Right kidney (tissue), 9 donors: ENCODE measurements around the gene CMTM6.
"Not testable (repeated sequence)": the region's sequence is repeated elsewhere in the genome, so short reads cannot be mapped to it uniquely, and the experiment has no call there.

Experiments
- DNase-seq: peaks from one replicate; pipeline ENCODE4 v3.0.0-alpha.2; 2016
- long read RNA-seq, 8 donors: transcript quantifications; one replicate each; lab custom pipeline, GENCODE V29; 2026

The CMTM6 gene, protein sequence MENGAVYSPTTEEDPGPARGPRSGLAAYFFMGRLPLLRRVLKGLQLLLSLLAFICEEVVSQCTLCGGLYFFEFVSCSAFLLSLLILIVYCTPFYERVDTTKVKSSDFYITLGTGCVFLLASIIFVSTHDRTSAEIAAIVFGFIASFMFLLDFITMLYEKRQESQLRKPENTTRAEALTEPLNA
- long read RNA-seq, donor 1, transcript CMTM6-201 (4 exons, 3,863 nt), result major isoform, 25 of 25 reads
- long read RNA-seq, donor 1, partial matches to known transcripts, result 0 of 25 reads
- long read RNA-seq, donor 1, other reads (novel, unspliced or antisense), result 0 of 25 reads
- long read RNA-seq, donor 2, transcript CMTM6-201 (4 exons, 3,863 nt), result major isoform, 15 of 15 reads
- long read RNA-seq, donor 2, partial matches to known transcripts, result 0 of 15 reads
- long read RNA-seq, donor 2, other reads (novel, unspliced or antisense), result 0 of 15 reads
- long read RNA-seq, donor 3, transcript CMTM6-201 (4 exons, 3,863 nt), result major isoform, 15 of 16 reads
- long read RNA-seq, donor 3, partial matches to known transcripts, result 0 of 16 reads
- long read RNA-seq, donor 3, other reads (novel, unspliced or antisense), result 0 of 16 reads
- long read RNA-seq, donor 4, transcript CMTM6-201 (4 exons, 3,863 nt), result major isoform, 28 of 37 reads
- long read RNA-seq, donor 4, partial matches to known transcripts, result 8 of 37 reads
- long read RNA-seq, donor 4, other reads (novel, unspliced or antisense), result 0 of 37 reads
- long read RNA-seq, donor 5, transcript CMTM6-201 (4 exons, 3,863 nt), result major isoform, 30 of 30 reads
- long read RNA-seq, donor 5, partial matches to known transcripts, result 0 of 30 reads
- long read RNA-seq, donor 5, other reads (novel, unspliced or antisense), result 0 of 30 reads
- long read RNA-seq, donor 6, transcript CMTM6-201 (4 exons, 3,863 nt), result major isoform, 30 of 31 reads
- long read RNA-seq, donor 6, partial matches to known transcripts, result 0 of 31 reads
- long read RNA-seq, donor 6, other reads (novel, unspliced or antisense), result 0 of 31 reads
- long read RNA-seq, donor 7, transcript CMTM6-201 (4 exons, 3,863 nt), result major isoform, 49 of 49 reads
- long read RNA-seq, donor 7, partial matches to known transcripts, result 0 of 49 reads
- long read RNA-seq, donor 7, other reads (novel, unspliced or antisense), result 0 of 49 reads
- long read RNA-seq, donor 8, transcript CMTM6-201 (4 exons, 3,863 nt), result major isoform, 24 of 24 reads
- long read RNA-seq, donor 8, partial matches to known transcripts, result 0 of 24 reads
- long read RNA-seq, donor 8, other reads (novel, unspliced or antisense), result 0 of 24 reads

GRCh38 chr3:32502118-32502945 is at the start of gene CMTM6:
Gene CMTM6 (minus strand): TSS chr3:32502852. CDS start chr3:32502745, 107 bp downstream.
- peak; percentile 98 for DNase-seq

DNA sequence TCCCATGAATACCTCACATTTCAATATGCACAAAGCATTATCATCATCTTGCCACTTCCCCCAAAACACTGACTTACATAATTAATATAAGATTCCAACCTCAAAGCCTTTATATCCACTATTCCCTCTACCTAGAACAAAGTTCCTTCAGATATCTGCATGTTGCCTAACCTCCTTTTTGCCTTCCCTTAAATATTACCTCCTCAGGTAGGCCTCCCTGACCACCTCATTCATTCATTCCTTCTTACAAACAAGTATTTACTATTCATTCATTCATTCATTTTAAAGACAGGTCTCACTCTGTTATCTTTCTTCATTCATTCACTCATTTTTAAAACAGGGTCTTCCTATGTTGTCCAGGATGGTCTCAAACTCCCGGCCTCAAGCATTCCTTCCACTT is 49.4 kb upstream of the CMTM6 start:
- no peak for DNase-seq

GRCh38 chr3:32551496-32551895 is 48.8 kb upstream of the CMTM6 start:
- DNase-seq, result no peak

GRCh38 chr3:32551087-32551486 is 48.4 kb upstream of the CMTM6 start:
- no peak for DNase-seq

- no peak for DNase-seq
Measured at GRCh38 chr3:32545305-32545704, 42.7 kb upstream of the CMTM6 start.

GRCh38 chr3:32544894-32545293 is 42.2 kb upstream of the CMTM6 start:
- DNase-seq, result no peak

- DNase-seq, result no peak
Measured at GRCh38 chr3:32542807-32543206, 40.2 kb upstream of the CMTM6 start.

GRCh38 chr3:32540899-32541298 is 38.2 kb upstream of the CMTM6 start:
- DNase-seq, result no peak

DNA sequence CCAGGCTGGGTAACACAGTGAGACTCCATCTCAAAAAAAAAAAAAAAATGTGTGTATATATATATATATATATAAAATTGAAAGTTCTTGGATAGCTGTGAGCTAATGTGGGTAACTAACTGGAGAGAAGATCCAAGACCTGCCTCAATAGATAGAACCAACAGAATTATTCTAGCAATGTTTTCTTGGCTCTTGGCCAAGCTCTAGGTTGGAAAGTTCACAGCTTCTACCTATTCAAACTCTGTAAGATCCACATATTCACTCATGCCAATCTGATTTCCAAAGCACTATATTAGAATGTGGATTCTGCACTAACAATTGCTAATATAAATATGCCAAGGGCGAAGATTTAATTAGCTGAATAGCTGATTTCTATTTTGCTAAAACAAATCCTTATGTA is 29.8 kb upstream of the CMTM6 start:
- DNase-seq, result no peak

DNA sequence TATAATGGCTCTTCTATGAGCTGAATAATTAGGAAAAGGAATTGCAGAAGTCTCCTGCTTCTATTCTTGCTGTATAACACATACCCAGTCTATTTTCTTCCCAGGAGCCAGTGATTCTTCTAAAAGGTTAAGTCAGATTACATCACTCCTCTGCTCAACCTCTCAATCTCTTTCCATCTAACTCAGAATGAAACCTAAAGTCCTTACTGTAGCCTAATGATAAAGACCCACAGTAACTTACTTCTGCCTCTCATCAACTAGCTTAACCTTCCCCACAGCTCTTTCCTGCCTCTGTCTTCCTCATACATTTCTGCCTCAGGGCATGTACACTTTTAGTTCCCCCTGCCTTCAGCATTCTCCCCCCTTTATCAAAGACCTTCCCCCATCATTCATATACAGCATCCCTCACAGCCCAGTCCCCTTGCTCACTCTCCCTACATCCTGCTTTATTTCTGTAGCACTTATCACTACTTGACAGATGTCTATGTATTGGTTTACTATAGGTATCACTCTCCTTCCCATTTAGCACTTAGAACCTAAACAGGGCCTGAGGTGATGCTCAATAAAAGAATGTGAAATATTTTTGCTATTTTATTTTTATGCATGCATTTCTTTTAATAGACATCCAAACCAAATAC is 28.5 kb upstream of the CMTM6 start:
- DNase-seq, result no peak

- no peak for DNase-seq
Measured at GRCh38 chr3:32525720-32526119, 23.1 kb upstream of the CMTM6 start.

DNA sequence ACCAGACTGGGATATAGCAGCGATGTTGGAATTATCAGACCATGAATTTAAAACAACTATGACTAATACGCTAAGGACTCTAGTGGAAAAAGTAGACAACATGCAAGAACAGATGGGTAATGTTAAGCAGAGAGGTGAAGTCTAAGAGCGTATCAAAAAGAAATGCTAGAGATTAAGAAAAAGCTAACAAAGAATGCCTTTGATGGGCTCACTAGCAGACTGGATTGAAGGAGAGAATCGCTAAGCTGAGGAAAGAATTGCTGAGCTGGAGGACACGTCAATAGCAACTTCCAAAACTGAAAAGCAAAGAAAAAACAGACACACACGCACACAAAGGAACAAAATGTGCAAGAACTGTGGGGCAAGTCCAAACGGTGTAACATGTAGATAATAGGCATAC is 20.0 kb upstream of the CMTM6 start:
- DNase-seq, result no peak

GRCh38 chr3:32518921-32519320 is 16.3 kb upstream of the CMTM6 start:
- DNase-seq, result not testable (repeated sequence)

GRCh38 chr3:32516751-32517150 is 14.1 kb upstream of the CMTM6 start:
- not testable (repeated sequence) for DNase-seq

DNA sequence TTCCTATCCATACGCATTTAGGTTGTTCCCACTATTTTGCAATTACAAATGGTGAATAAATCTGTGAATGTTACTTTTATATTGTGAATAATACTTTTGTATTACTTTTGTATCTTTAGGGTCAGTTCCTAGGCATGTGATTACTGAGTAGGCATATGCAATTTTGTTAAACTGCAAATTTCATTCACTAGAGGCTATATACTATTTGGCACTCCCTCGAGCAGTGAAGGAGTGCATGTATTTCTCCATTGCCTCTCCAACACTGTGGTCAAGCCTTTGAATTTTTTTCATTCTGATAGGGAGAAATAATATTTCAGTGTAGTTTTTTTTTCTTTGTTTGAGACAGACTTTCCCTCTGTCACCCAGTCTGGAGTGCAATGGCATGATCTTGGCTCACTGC is 8.4 kb upstream of the CMTM6 start:
- no peak for DNase-seq

DNA sequence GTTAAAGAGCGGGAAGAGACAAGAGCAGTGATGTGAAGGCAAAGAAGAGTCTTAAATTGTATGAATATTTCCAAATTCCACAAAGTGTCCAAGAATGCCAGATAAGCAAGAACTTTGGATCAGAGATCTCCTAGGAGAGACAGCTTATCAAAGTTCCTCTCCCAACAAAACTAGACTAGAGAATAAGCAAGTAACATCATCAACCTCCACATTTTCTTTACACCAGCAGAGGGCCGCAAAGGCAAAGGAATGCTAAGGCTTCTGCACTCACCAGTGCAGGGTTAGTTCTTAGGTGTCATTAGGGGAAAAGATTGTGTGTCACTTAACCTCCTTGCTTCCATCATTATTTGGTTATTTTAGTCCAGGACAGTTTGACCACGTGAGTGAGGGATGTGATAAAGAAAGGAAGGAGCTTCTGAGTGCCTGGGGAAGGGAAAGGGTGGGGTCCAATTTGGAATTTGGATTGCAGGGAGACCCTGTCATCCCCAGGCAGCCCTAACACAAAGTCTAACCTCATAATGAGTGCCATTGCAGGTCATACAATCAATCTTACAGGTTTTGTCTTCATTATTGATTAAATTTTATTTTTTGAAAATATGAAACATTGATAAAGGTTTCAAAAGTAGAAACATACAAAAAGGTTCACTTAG is 7.5 kb upstream of the CMTM6 start:
- peak; percentile 51 for DNase-seq

GRCh38 chr3:32508711-32509110 is 6.1 kb upstream of the CMTM6 start:
- DNase-seq, result no peak

DNA sequence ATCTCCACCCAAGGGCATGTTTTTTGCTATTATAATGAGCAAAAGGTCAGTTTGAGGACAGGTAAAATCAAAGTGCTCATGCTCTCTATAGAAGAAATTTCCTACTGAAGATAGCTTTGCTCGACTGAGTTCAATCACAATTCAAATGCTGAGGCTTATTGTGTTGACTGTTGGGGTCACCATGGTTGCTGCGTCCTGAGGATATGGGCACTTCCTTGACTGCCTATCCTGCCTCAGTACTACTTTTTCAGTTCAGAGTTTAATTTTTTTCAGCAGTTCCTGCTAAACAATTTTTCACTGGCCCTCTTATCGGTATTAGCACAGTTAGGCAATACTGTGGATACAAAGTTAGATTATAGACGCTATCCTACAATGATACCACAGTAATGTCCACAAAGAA is 3.8 kb upstream of the CMTM6 start:
- DNase-seq, result no peak

GRCh38 chr3:32502946-32503286 is 264 bp upstream of the CMTM6 start:
- no peak for DNase-seq

- no peak for DNase-seq
Measured at GRCh38 chr3:32501783-32502117, 902 bp downstream of the CMTM6 start.
